ENCODE data around the gene IFT43. TPM values are rescaled to one million over a fixed set of nuclear protein-coding genes. Genes with fewer than 3 reads are reported as not detected.

The IFT43 gene
- total and polyA plus RNA-seq, 8 donors = 23.1 to 51.1 (median 42.0) TPM

GRCh38 chr14:75967866-75968265 lies 17.7 kb upstream of the IFT43 start:
- TF ChIP-seq CTCF (IDR thresholded peaks at IDR 0.05) = no peak
- no peak for DNase-seq
- no peaks in the 10 kb centered on the region for H3K4me1 ChIP-seq
- intact Hi-C loops (cut with DNase I) = no loop called here
- H3K27ac ChIP-seq = no peak overlapping the region
- H3K4me3 ChIP-seq = no peak overlapping the region
- H3K27me3 ChIP-seq = no peaks in the 10 kb centered on the region
- no peaks in the 10 kb centered on the region for H3K9me3 ChIP-seq
- peaks cover 0 to 28% of the 10 kb centered on the region in 2 donors for H3K36me3 ChIP-seq
- no peak for ATAC-seq

- DNase-seq (no peak), ATAC-seq (no peak)
- Histone ChIP-seq H3K4me1 (no peaks in the 10 kb centered on the region), H3K27ac (no peak overlapping the region), H3K36me3 (peaks cover 0 to 22% of the 10 kb centered on the region in 2 donors), H3K27me3 (no peaks in the 10 kb centered on the region), H3K9me3 (no peaks in the 10 kb centered on the region), H3K4me3 (no peak overlapping the region)
- intact Hi-C loops (cut with DNase I) = no loop called here
- no peak for TF ChIP-seq CTCF (IDR thresholded peaks at IDR 0.05)
Observed at GRCh38 chr14:75968456-75968855, 17.1 kb upstream of the IFT43 start.

- peaks cover 0 to 16% of the 10 kb centered on the region in 2 donors for H3K36me3 ChIP-seq
- ATAC-seq (no peak), DNase-seq (no peak)
- H3K27ac ChIP-seq = no peak overlapping the region
- no peaks in the 10 kb centered on the region for H3K4me1 ChIP-seq
- no peaks in the 10 kb centered on the region for H3K27me3 ChIP-seq
- intact Hi-C loops (cut with DNase I) = no loop called here
- H3K9me3 ChIP-seq = no peaks in the 10 kb centered on the region
- no peak for TF ChIP-seq CTCF (IDR thresholded peaks at IDR 0.05)
- H3K4me3 ChIP-seq = no peak overlapping the region
Observed at GRCh38 chr14:75969126-75969525, 16.4 kb upstream of the IFT43 start.

GRCh38 chr14:75969891-75970290 lies 15.7 kb upstream of the IFT43 start:
- Histone ChIP-seq H3K4me1 (no peaks in the 10 kb centered on the region), H3K27ac (no peak overlapping the region), H3K36me3 (peaks cover 0 to 15% of the 10 kb centered on the region in 2 donors), H3K27me3 (no peaks in the 10 kb centered on the region), H3K9me3 (no peaks in the 10 kb centered on the region), H3K4me3 (no peak overlapping the region)
- no peak for TF ChIP-seq CTCF (IDR thresholded peaks at IDR 0.05)
- intact Hi-C loops (cut with DNase I) = no loop called here
- DNase-seq (no peak), ATAC-seq (no peak)

- Histone ChIP-seq H3K27me3 (no peaks in the 10 kb centered on the region), H3K36me3 (peaks cover 0 to 8% of the 10 kb centered on the region in 2 donors), H3K9me3 (no peaks in the 10 kb centered on the region), H3K4me3 (no peak overlapping the region), H3K27ac (no peak overlapping the region), H3K4me1 (no peaks in the 10 kb centered on the region)
- ATAC-seq (no peak), DNase-seq (no peak)
- intact Hi-C loops (cut with DNase I) = no loop called here
- no peak for TF ChIP-seq CTCF (IDR thresholded peaks at IDR 0.05)
Observed at GRCh38 chr14:75970989-75971388, 14.6 kb upstream of the IFT43 start.

Data from left lung (tissue), 10 donors.